GM23338 (cell line): ENCODE data around the gene CD82. TPM values are rescaled to one million over a fixed set of nuclear protein-coding genes. Genes with fewer than 3 reads are reported as not detected.

Source experiments
- ATAC-seq: fragments of 200-7000 bp; cut with Tn5 transposase; 3 replicates; pipeline ENCODE4 v1.9.1; 2020
- DNase-seq: peaks from one replicate; pipeline ENCODE4 v3.0.0-alpha.2; 2015; ENCODE audit warnings: low spot score
- H2AFZ ChIP-seq: fragments of 200-600 bp; sonication (generic); 2 replicates; pipeline ENCODE4 v1.8.0; 2016; ENCODE audit warnings: antibody characterized with exemption, mild to moderate bottlenecking, moderate library complexity
- H3F3A ChIP-seq: fragments of 200-600 bp; sonication (generic); replicated peaks from 2 replicates; pipeline ENCODE4 v1.8.0; 2017; ENCODE audit warnings: antibody characterized with exemption, mixed run types, low read depth
- H3K27ac ChIP-seq: fragments of 200-600 bp; sonication (generic); 2 replicates; pipeline ENCODE4 v1.6.1; 2016; ENCODE audit warnings: low read depth
- H3K27me3 ChIP-seq: fragments of 200-600 bp; sonication (generic); 2 replicates; pipeline ENCODE4 v1.8.0; 2016; ENCODE audit warnings: mild to moderate bottlenecking, mixed run types, moderate library complexity; ENCODE audit not compliant: insufficient read depth
- H3K36me3 ChIP-seq: fragments of 200-600 bp; sonication (generic); 2 replicates; pipeline ENCODE4 v1.8.0; 2016; ENCODE audit warnings: mild to moderate bottlenecking; ENCODE audit not compliant: insufficient read depth
- H3K4me1 ChIP-seq: fragments of 200-600 bp; sonication (generic); 2 replicates; pipeline ENCODE4 v1.8.0; 2016; ENCODE audit warnings: mild to moderate bottlenecking, moderate library complexity; ENCODE audit not compliant: insufficient read depth
- H3K4me2 ChIP-seq: fragments of 200-600 bp; sonication (generic); 2 replicates; pipeline ENCODE4 v1.7.1; 2017; ENCODE audit warnings: mixed run types
- H3K4me3 ChIP-seq: fragments of 200-600 bp; sonication (generic); 2 replicates; pipeline ENCODE4 v1.6.1; 2016; ENCODE audit warnings: mixed run types
- H3K79me2 ChIP-seq: fragments of 200-600 bp; sonication (generic); replicated peaks from 2 replicates; pipeline ENCODE4 v1.8.0; 2017; ENCODE audit warnings: mild to moderate bottlenecking; ENCODE audit not compliant: insufficient read depth
- H3K9me2 ChIP-seq: fragments of 200-600 bp; sonication (generic); 2 replicates; pipeline ENCODE4 v1.8.0; 2017; ENCODE audit not compliant: insufficient read depth
- H4K20me1 ChIP-seq: fragments of 200-600 bp; sonication (generic); replicated peaks from 2 replicates; pipeline ENCODE4 v1.8.0; 2017; ENCODE audit warnings: mild to moderate bottlenecking; ENCODE audit not compliant: insufficient read depth
- H3K27ac Mint-ChIP-seq: 2 replicates; pipeline ENCODE4 v1.8.0; 2020; ENCODE audit warnings: inconsistent platforms, mild to moderate bottlenecking, moderate library complexity, mixed read lengths
- H3K27me3 Mint-ChIP-seq: 3 replicates; pipeline ENCODE4 v1.8.0; 2022; ENCODE audit warnings: low read depth, mild to moderate bottlenecking, moderate library complexity, mixed read lengths, inconsistent platforms; ENCODE audit not compliant: insufficient read depth, poor library complexity
- H3K36me3 Mint-ChIP-seq: 3 replicates; pipeline ENCODE4 v1.8.0; 2021; ENCODE audit warnings: low read depth, mild to moderate bottlenecking, inconsistent platforms, moderate library complexity, mixed read lengths
- H3K4me1 Mint-ChIP-seq: 3 replicates; pipeline ENCODE4 v1.8.0; 2020; ENCODE audit warnings: mild to moderate bottlenecking, inconsistent platforms, mixed read lengths
- H3K4me3 Mint-ChIP-seq: 3 replicates; pipeline ENCODE4 v1.8.0; 2021; ENCODE audit warnings: moderate library complexity, mild to moderate bottlenecking, inconsistent platforms, mixed read lengths
- H3K9me3 Mint-ChIP-seq: 3 replicates; pipeline ENCODE4 v1.8.0; 2020; ENCODE audit warnings: moderate library complexity, mild to moderate bottlenecking, inconsistent platforms, mixed read lengths
- CREB1 ChIP-seq: fragments of 250-450 bp; sonication (Bioruptor Pico); IDR thresholded peaks from 2 replicates; pipeline ENCODE4 v1.5.0; 2020; ENCODE audit warnings: low read depth, mild to moderate bottlenecking, moderate library complexity
- EZH2 ChIP-seq: fragments of 200-600 bp; sonication (generic); IDR thresholded peaks from one replicate; pipeline ENCODE4 v1.8.0; 2017; ENCODE audit warnings: antibody characterized with exemption, mild to moderate bottlenecking, low read depth; ENCODE audit not compliant: unreplicated experiment
- EZH2phosphoT487 ChIP-seq: fragments of 200-600 bp; sonication (generic); IDR thresholded peaks from one replicate; pipeline ENCODE4 v1.8.1; 2018; ENCODE audit warnings: antibody characterized with exemption; ENCODE audit not compliant: unreplicated experiment
- JUNB ChIP-seq: IDR thresholded peaks from one replicate; pipeline ENCODE4 v1.6.1; 2016; ENCODE audit warnings: antibody characterized with exemption; ENCODE audit not compliant: unreplicated experiment
- NANOG ChIP-seq: IDR thresholded peaks from 2 replicates; pipeline ENCODE4 v1.6.1; 2016; ENCODE audit warnings: antibody characterized with exemption, borderline replicate concordance
- POLR2AphosphoS5 ChIP-seq: IDR thresholded peaks from 2 replicates; pipeline ENCODE4 v1.6.1; 2016; ENCODE audit warnings: antibody characterized with exemption, low read depth
- STAT1 ChIP-seq: IDR thresholded peaks from one replicate; pipeline ENCODE4 v1.6.1; 2016; ENCODE audit warnings: antibody characterized with exemption; ENCODE audit not compliant: unreplicated experiment
- ZNF114 ChIP-seq: fragments of 250-450 bp; sonication (Bioruptor Pico); IDR thresholded peaks from 2 replicates; pipeline ENCODE4 v1.5.0; 2020; ENCODE audit warnings: mild to moderate bottlenecking, moderate library complexity
- ZNF331 ChIP-seq: fragments of 250-450 bp; sonication (Bioruptor Pico); IDR thresholded peaks from 2 replicates; pipeline ENCODE4 v1.5.0; 2020; ENCODE audit warnings: low read depth, mild to moderate bottlenecking, moderate library complexity
- polyA plus RNA-seq: library from polyadenylated mRNA; unstranded; fragments of >200 nt; fragmentation: Nextera tagmentation; extraction: Ambion mirVana; gene quantifications from 2 replicates; pipeline ENCODE4 v1.2.1, GENCODE V29; 2016
- total RNA-seq: library from RNA; depleted of rRNA; stranded (reverse); fragments of >200 nt; shearing (Covaris generic); gene quantifications from 2 replicates; pipeline ENCODE4 v1.2.3, GENCODE V29; 2014
- TF ChIP-seq, protein P1 (sequence below): IDR thresholded peaks from one replicate; pipeline ENCODE4 v1.6.1; 2018; ENCODE audit warnings: antibody characterized with exemption; ENCODE audit not compliant: unreplicated experiment
- TF ChIP-seq, protein P2 (sequence below): fragments of 250-450 bp; sonication (Bioruptor Pico); IDR thresholded peaks from 2 replicates; pipeline ENCODE4 v1.5.0; 2020; ENCODE audit warnings: mild to moderate bottlenecking, moderate library complexity
- TF ChIP-seq, protein P3 (sequence below): IDR thresholded peaks from 2 replicates; pipeline ENCODE4 v1.6.1; 2016; ENCODE audit warnings: antibody characterized with exemption
- TF ChIP-seq, protein P4 (sequence below), 2 experiments: fragments of 200-600 bp in 1 of 2; sonication (generic) in 1 of 2; conservative IDR thresholded peaks; 2 replicates each; pipeline versions ENCODE4 v1.5.1 to v1.6.1; 2016 to 2017; ENCODE audit warnings: antibody characterized with exemption in 2 of 2, low read depth in 2 of 2, mild to moderate bottlenecking in 2 of 2, moderate library complexity in 1 of 2

Gene CD82
- total and polyA plus RNA-seq, 2 experiments from 2014 or later: 4.4 to 4.9 TPM

DNA sequence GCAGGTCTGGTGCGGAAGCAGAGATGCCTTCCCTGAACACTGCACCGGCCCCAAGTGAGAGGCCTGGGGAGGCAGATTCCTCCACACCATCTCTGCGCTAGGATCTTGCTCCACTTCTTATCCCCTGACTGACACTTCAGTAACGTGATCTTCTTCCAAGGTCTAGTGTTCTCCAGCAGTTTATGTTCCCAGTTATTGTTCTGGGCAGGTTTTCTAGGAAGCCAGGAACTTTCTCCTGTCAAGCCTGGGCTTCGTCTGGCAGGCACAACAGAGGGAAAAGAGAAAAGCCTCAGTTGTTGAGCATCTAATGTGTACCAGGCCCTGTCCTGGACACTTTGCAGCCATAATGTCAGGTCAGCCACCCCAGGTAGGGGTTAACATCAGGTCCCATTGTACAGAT lies 10.5 kb downstream of the CD82 start:
- TF ChIP-seq ZNF331 (CRISPR knock-in tag) (no peak), JUNB (no peak), NANOG (no peak), POLR2AphosphoS5 (no peak), EZH2 (no peak), ZNF114 (no peak), EZH2phosphoT487 (no peak), CREB1 (no peak), STAT1 (no peak)
- TF ChIP-seq, protein P1, sequence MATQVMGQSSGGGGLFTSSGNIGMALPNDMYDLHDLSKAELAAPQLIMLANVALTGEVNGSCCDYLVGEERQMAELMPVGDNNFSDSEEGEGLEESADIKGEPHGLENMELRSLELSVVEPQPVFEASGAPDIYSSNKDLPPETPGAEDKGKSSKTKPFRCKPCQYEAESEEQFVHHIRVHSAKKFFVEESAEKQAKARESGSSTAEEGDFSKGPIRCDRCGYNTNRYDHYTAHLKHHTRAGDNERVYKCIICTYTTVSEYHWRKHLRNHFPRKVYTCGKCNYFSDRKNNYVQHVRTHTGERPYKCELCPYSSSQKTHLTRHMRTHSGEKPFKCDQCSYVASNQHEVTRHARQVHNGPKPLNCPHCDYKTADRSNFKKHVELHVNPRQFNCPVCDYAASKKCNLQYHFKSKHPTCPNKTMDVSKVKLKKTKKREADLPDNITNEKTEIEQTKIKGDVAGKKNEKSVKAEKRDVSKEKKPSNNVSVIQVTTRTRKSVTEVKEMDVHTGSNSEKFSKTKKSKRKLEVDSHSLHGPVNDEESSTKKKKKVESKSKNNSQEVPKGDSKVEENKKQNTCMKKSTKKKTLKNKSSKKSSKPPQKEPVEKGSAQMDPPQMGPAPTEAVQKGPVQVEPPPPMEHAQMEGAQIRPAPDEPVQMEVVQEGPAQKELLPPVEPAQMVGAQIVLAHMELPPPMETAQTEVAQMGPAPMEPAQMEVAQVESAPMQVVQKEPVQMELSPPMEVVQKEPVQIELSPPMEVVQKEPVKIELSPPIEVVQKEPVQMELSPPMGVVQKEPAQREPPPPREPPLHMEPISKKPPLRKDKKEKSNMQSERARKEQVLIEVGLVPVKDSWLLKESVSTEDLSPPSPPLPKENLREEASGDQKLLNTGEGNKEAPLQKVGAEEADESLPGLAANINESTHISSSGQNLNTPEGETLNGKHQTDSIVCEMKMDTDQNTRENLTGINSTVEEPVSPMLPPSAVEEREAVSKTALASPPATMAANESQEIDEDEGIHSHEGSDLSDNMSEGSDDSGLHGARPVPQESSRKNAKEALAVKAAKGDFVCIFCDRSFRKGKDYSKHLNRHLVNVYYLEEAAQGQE: no peak
- TF ChIP-seq, protein P2, sequence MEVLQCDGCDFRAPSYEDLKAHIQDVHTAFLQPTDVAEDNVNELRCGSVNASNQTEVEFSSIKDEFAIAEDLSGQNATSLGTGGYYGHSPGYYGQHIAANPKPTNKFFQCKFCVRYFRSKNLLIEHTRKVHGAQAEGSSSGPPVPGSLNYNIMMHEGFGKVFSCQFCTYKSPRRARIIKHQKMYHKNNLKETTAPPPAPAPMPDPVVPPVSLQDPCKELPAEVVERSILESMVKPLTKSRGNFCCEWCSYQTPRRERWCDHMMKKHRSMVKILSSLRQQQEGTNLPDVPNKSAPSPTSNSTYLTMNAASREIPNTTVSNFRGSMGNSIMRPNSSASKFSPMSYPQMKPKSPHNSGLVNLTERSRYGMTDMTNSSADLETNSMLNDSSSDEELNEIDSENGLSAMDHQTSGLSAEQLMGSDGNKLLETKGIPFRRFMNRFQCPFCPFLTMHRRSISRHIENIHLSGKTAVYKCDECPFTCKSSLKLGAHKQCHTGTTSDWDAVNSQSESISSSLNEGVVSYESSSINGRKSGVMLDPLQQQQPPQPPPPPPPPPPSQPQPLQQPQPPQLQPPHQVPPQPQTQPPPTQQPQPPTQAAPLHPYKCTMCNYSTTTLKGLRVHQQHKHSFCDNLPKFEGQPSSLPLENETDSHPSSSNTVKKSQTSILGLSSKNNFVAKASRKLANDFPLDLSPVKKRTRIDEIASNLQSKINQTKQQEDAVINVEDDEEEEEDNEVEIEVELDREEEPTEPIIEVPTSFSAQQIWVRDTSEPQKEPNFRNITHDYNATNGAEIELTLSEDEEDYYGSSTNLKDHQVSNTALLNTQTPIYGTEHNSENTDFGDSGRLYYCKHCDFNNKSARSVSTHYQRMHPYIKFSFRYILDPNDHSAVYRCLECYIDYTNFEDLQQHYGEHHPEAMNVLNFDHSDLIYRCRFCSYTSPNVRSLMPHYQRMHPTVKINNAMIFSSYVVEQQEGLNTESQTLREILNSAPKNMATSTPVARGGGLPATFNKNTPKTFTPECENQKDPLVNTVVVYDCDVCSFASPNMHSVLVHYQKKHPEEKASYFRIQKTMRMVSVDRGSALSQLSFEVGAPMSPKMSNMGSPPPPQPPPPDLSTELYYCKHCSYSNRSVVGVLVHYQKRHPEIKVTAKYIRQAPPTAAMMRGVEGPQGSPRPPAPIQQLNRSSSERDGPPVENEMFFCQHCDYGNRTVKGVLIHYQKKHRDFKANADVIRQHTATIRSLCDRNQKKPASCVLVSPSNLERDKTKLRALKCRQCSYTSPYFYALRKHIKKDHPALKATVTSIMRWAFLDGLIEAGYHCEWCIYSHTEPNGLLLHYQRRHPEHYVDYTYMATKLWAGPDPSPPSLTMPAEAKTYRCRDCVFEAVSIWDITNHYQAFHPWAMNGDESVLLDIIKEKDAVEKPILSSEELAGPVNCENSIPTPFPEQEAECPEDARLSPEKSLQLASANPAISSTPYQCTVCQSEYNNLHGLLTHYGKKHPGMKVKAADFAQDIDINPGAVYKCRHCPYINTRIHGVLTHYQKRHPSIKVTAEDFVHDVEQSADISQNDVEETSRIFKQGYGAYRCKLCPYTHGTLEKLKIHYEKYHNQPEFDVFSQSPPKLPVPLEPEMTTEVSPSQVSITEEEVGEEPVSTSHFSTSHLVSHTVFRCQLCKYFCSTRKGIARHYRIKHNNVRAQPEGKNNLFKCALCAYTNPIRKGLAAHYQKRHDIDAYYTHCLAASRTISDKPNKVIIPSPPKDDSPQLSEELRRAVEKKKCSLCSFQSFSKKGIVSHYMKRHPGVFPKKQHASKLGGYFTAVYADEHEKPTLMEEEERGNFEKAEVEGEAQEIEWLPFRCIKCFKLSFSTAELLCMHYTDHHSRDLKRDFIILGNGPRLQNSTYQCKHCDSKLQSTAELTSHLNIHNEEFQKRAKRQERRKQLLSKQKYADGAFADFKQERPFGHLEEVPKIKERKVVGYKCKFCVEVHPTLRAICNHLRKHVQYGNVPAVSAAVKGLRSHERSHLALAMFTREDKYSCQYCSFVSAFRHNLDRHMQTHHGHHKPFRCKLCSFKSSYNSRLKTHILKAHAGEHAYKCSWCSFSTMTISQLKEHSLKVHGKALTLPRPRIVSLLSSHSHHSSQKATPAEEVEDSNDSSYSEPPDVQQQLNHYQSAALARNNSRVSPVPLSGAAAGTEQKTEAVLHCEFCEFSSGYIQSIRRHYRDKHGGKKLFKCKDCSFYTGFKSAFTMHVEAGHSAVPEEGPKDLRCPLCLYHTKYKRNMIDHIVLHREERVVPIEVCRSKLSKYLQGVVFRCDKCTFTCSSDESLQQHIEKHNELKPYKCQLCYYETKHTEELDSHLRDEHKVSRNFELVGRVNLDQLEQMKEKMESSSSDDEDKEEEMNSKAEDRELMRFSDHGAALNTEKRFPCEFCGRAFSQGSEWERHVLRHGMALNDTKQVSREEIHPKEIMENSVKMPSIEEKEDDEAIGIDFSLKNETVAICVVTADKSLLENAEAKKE (CRISPR knock-in tag): no peak
- TF ChIP-seq, protein P3, sequence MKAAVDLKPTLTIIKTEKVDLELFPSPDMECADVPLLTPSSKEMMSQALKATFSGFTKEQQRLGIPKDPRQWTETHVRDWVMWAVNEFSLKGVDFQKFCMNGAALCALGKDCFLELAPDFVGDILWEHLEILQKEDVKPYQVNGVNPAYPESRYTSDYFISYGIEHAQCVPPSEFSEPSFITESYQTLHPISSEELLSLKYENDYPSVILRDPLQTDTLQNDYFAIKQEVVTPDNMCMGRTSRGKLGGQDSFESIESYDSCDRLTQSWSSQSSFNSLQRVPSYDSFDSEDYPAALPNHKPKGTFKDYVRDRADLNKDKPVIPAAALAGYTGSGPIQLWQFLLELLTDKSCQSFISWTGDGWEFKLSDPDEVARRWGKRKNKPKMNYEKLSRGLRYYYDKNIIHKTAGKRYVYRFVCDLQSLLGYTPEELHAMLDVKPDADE: no peak
- TF ChIP-seq, protein P4, sequence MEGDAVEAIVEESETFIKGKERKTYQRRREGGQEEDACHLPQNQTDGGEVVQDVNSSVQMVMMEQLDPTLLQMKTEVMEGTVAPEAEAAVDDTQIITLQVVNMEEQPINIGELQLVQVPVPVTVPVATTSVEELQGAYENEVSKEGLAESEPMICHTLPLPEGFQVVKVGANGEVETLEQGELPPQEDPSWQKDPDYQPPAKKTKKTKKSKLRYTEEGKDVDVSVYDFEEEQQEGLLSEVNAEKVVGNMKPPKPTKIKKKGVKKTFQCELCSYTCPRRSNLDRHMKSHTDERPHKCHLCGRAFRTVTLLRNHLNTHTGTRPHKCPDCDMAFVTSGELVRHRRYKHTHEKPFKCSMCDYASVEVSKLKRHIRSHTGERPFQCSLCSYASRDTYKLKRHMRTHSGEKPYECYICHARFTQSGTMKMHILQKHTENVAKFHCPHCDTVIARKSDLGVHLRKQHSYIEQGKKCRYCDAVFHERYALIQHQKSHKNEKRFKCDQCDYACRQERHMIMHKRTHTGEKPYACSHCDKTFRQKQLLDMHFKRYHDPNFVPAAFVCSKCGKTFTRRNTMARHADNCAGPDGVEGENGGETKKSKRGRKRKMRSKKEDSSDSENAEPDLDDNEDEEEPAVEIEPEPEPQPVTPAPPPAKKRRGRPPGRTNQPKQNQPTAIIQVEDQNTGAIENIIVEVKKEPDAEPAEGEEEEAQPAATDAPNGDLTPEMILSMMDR (conservative IDR thresholded peaks at IDR 0.05; ENCODE audit: low read depth in 2 of 2): no peak
- DNase-seq (no peak), ATAC-seq (no peak)
- Histone ChIP-seq H4K20me1 (no peaks in the 10 kb centered on the region), H2AFZ (no peak overlapping the region), H3K36me3 (no peaks in the 10 kb centered on the region), H3K79me2 (no peaks in the 10 kb centered on the region), H3K4me2 (no peak overlapping the region), H3F3A (no peaks in the 10 kb centered on the region), H3K4me3 (no peak overlapping the region), H3K27ac (no peak overlapping the region), H3K27me3 (no peaks in the 10 kb centered on the region), H3K9me2 (no peaks in the 10 kb centered on the region), H3K4me1 (no peaks in the 10 kb centered on the region)
- Mint-ChIP-seq H3K27me3 (peaks cover 6% of the 10 kb centered on the region), H3K9me3 (no peaks in the 10 kb centered on the region), H3K4me3 (no peak overlapping the region), H3K36me3 (no peaks in the 10 kb centered on the region), H3K27ac (no peak overlapping the region), H3K4me1 (peaks cover 21% of the 10 kb centered on the region)
